ENCODE data around the gene HYAL3.

DNA sequence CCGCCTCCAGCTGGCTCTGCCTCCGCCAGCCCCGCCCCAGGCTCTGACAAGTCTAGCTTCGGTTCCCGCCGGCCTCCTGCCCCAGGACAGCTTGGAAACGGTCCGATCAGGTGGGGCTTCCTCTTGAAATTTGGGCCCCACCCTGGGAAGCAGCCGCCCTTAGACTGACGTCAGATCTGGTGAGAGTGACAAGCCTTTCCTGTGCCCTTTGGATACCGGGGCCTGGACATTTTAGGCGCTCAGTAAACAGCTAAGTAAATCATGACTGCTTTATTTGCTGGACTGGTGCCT is 378 bp upstream of the HYAL3 start:
- no peak for TF ChIP-seq ZZZ3 (IDR thresholded peaks at IDR 0.05; ENCODE audit: control insufficient read depth, insufficient read length, low read depth)
- TF ChIP-seq RCOR1 (conservative IDR thresholded peaks at IDR 0.05; ENCODE audit: low read depth, low read length) = no peak
- no peak for TF ChIP-seq RELA (IDR thresholded peaks at IDR 0.05; ENCODE audit: borderline replicate concordance, partially characterized antibody)
- TF ChIP-seq, protein P1, sequence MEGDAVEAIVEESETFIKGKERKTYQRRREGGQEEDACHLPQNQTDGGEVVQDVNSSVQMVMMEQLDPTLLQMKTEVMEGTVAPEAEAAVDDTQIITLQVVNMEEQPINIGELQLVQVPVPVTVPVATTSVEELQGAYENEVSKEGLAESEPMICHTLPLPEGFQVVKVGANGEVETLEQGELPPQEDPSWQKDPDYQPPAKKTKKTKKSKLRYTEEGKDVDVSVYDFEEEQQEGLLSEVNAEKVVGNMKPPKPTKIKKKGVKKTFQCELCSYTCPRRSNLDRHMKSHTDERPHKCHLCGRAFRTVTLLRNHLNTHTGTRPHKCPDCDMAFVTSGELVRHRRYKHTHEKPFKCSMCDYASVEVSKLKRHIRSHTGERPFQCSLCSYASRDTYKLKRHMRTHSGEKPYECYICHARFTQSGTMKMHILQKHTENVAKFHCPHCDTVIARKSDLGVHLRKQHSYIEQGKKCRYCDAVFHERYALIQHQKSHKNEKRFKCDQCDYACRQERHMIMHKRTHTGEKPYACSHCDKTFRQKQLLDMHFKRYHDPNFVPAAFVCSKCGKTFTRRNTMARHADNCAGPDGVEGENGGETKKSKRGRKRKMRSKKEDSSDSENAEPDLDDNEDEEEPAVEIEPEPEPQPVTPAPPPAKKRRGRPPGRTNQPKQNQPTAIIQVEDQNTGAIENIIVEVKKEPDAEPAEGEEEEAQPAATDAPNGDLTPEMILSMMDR (IDR thresholded peaks at IDR 0.05 in 2 of 3, conservative IDR thresholded peaks at IDR 0.05 in 1 of 3; ENCODE audit: control insufficient read depth in 2 of 3, extremely low read depth in 1 of 3, insufficient read depth in 1 of 3, low read depth in 3 of 3, low read length in 3 of 3) = no peak
- TF ChIP-seq JUND (IDR thresholded peaks at IDR 0.05; ENCODE audit: low read depth, low read length) = no peak
- no peak for TF ChIP-seq SMAD1 (IDR thresholded peaks at IDR 0.05; ENCODE audit: low read depth, partially characterized antibody)
- TF ChIP-seq, protein P2, sequence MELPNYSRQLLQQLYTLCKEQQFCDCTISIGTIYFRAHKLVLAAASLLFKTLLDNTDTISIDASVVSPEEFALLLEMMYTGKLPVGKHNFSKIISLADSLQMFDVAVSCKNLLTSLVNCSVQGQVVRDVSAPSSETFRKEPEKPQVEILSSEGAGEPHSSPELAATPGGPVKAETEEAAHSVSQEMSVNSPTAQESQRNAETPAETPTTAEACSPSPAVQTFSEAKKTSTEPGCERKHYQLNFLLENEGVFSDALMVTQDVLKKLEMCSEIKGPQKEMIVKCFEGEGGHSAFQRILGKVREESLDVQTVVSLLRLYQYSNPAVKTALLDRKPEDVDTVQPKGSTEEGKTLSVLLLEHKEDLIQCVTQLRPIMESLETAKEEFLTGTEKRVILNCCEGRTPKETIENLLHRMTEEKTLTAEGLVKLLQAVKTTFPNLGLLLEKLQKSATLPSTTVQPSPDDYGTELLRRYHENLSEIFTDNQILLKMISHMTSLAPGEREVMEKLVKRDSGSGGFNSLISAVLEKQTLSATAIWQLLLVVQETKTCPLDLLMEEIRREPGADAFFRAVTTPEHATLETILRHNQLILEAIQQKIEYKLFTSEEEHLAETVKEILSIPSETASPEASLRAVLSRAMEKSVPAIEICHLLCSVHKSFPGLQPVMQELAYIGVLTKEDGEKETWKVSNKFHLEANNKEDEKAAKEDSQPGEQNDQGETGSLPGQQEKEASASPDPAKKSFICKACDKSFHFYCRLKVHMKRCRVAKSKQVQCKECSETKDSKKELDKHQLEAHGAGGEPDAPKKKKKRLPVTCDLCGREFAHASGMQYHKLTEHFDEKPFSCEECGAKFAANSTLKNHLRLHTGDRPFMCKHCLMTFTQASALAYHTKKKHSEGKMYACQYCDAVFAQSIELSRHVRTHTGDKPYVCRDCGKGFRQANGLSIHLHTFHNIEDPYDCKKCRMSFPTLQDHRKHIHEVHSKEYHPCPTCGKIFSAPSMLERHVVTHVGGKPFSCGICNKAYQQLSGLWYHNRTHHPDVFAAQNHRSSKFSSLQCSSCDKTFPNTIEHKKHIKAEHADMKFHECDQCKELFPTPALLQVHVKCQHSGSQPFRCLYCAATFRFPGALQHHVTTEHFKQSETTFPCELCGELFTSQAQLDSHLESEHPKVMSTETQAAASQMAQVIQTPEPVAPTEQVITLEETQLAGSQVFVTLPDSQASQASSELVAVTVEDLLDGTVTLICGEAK (IDR thresholded peaks at IDR 0.05; ENCODE audit: borderline replicate concordance) = no peak
- TF ChIP-seq TCF3 (IDR thresholded peaks at IDR 0.05; ENCODE audit: borderline replicate concordance, insufficient read depth, low read depth, low read length) = no peak
- no peak for TF ChIP-seq KDM1A (IDR thresholded peaks at IDR 0.05; ENCODE audit: borderline replicate concordance)
- no peak for TF ChIP-seq NR2C1 (IDR thresholded peaks at IDR 0.05)
- no peak for TF ChIP-seq ZNF274 (IDR thresholded peaks at IDR 0.05; ENCODE audit: insufficient read depth, insufficient read length)
- TF ChIP-seq, protein P3, sequence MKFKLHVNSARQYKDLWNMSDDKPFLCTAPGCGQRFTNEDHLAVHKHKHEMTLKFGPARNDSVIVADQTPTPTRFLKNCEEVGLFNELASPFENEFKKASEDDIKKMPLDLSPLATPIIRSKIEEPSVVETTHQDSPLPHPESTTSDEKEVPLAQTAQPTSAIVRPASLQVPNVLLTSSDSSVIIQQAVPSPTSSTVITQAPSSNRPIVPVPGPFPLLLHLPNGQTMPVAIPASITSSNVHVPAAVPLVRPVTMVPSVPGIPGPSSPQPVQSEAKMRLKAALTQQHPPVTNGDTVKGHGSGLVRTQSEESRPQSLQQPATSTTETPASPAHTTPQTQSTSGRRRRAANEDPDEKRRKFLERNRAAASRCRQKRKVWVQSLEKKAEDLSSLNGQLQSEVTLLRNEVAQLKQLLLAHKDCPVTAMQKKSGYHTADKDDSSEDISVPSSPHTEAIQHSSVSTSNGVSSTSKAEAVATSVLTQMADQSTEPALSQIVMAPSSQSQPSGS (IDR thresholded peaks at IDR 0.05; ENCODE audit: low read length) = no peak
- TF ChIP-seq RAD21 (IDR thresholded peaks at IDR 0.05; ENCODE audit: insufficient read depth, low read depth, low read length) = no peak

All from GM12878 (cell line).